Measurements from ENCODE around the gene CLEC2A. TPM values are rescaled to one million over a fixed set of nuclear protein-coding genes. Genes with fewer than 3 reads are reported as not detected.

CLEC2A gene
- polyA plus RNA-seq, 3 donors: not detected

- H2AFZ ChIP-seq (ENCODE audit: insufficient read depth, low read depth, low read length, poor library complexity, severe bottlenecking): no peak overlapping the region
- no peaks in the 10 kb centered on the region for H4K20me1 ChIP-seq (ENCODE audit: insufficient read depth, low read length)
- H3K9me3 ChIP-seq (replicated peaks in 1 of 2; ENCODE audit: control insufficient read depth in 1 of 2, insufficient read depth in 1 of 2, low read length in 2 of 2): peaks cover 5 to 8% of the 10 kb centered on the region in 2 donors
- H3K9me3 Mint-ChIP-seq: peaks cover 6 to 12% (median 8%) of the 10 kb centered on the region in 7 donors
- H3K9ac ChIP-seq (ENCODE audit: insufficient read depth, low read length, poor library complexity, severe bottlenecking): no peak overlapping the region
- no peaks in the 10 kb centered on the region for H3K79me2 ChIP-seq (ENCODE audit: insufficient read depth, low read length)
- H3K36me3 ChIP-seq (replicated peaks in 1 of 2; ENCODE audit: control insufficient read depth in 1 of 2, insufficient read depth in 2 of 2, low read length in 2 of 2): no peaks in the 10 kb centered on the region
- H3K27me3 Mint-ChIP-seq (ENCODE audit: low read depth in 3 of 3): peaks cover 0 to 6% (median 2%) of the 10 kb centered on the region in 3 donors
- no peak overlapping the region for H3K27ac Mint-ChIP-seq
- H3K4me3 ChIP-seq (replicated peaks in 1 of 3; ENCODE audit: low read depth in 2 of 3, low read length in 3 of 3): no peak overlapping the region
- peaks cover 5% of the 10 kb centered on the region for H3K4me1 Mint-ChIP-seq
- H3K36me3 Mint-ChIP-seq: peaks cover 0 to 3% of the 10 kb centered on the region in 2 donors
- no peak overlapping the region for H3K27ac ChIP-seq (ENCODE audit: low read depth in 1 of 2, low read length in 2 of 2)
- TF ChIP-seq CTCF (IDR thresholded peaks at IDR 0.05): no peak
- H3K4me2 ChIP-seq (replicated peaks; ENCODE audit: extremely low read depth, low read length, poor library complexity, severe bottlenecking): no peak overlapping the region
- intact Hi-C loops (cut with micrococcal nuclease): no loop called here
- 85% methylated on average over 4 of the region's 6 CpGs for WGBS (ENCODE audit: insufficient coverage)
- H3K4me1 ChIP-seq (ENCODE audit: control insufficient read depth in 1 of 2, insufficient read depth in 2 of 2, low read length in 2 of 2): no peaks in the 10 kb centered on the region
- H3K4me3 Mint-ChIP-seq: no peak overlapping the region
- no peaks in the 10 kb centered on the region for H3K27me3 ChIP-seq (ENCODE audit: control insufficient read depth in 2 of 2, insufficient read depth in 2 of 2, low read length in 2 of 2)
- no peak for DNase-seq
Measured at GRCh38 chr12:9897535-9897934, 34.6 kb downstream of the CLEC2A start.

GRCh38 chr12:9895215-9895971, 36.8 kb downstream of the CLEC2A start:
- H4K20me1 ChIP-seq (ENCODE audit: insufficient read depth, low read length): no peaks in the 10 kb centered on the region
- H3K9me3 ChIP-seq (replicated peaks in 1 of 2; ENCODE audit: control insufficient read depth in 1 of 2, insufficient read depth in 1 of 2, low read length in 2 of 2): no peaks in the 10 kb centered on the region
- no peak overlapping the region for H3K4me3 ChIP-seq (replicated peaks in 1 of 3; ENCODE audit: low read depth in 2 of 3, low read length in 3 of 3)
- Mint-ChIP-seq H3K27ac (no peak overlapping the region), H3K9me3 (no peaks in the 10 kb centered on the region), H3K27me3 (ENCODE audit: low read depth in 3 of 3) (peaks cover 0 to 6% (median 2%) of the 10 kb centered on the region in 3 donors), H3K36me3 (no peaks in the 10 kb centered on the region), H3K4me3 (no peak overlapping the region), H3K4me1 (peaks cover 5% of the 10 kb centered on the region)
- H3K9ac ChIP-seq (ENCODE audit: insufficient read depth, low read length, poor library complexity, severe bottlenecking): no peak overlapping the region
- WGBS (ENCODE audit: insufficient coverage): 78% methylated on average over 2 of the region's 6 CpGs
- TF ChIP-seq CTCF (IDR thresholded peaks at IDR 0.05): no peak
- H3K27me3 ChIP-seq (ENCODE audit: control insufficient read depth in 2 of 2, insufficient read depth in 2 of 2, low read length in 2 of 2): no peaks in the 10 kb centered on the region
- H3K79me2 ChIP-seq (ENCODE audit: insufficient read depth, low read length): no peaks in the 10 kb centered on the region
- no peak overlapping the region for H3K27ac ChIP-seq (ENCODE audit: low read depth in 1 of 2, low read length in 2 of 2)
- H2AFZ ChIP-seq (ENCODE audit: insufficient read depth, low read depth, low read length, poor library complexity, severe bottlenecking): no peak overlapping the region
- no peaks in the 10 kb centered on the region for H3K4me1 ChIP-seq (ENCODE audit: control insufficient read depth in 1 of 2, insufficient read depth in 2 of 2, low read length in 2 of 2)
- intact Hi-C loops (cut with micrococcal nuclease): no loop called here
- no peak overlapping the region for H3K4me2 ChIP-seq (replicated peaks; ENCODE audit: extremely low read depth, low read length, poor library complexity, severe bottlenecking)
- no peak for DNase-seq
- no peaks in the 10 kb centered on the region for H3K36me3 ChIP-seq (replicated peaks in 1 of 2; ENCODE audit: control insufficient read depth in 1 of 2, insufficient read depth in 2 of 2, low read length in 2 of 2)
